WTC11 (cell line): ENCODE data around the gene FILIP1L. TPM values are rescaled to one million over a fixed set of nuclear protein-coding genes. Genes with fewer than 3 reads are reported as not detected.

Experiments used
- ATAC-seq: fragments of 200-7000 bp; cut with Tn5 transposase; 2 replicates; pipeline ENCODE4 v1.10.0; 2021; ENCODE audit warnings: mild to moderate bottlenecking, moderate library complexity
- CTCF ChIA-PET: fragments of 300-600 bp; sonication (Branson Sonifier 250); formaldehyde crosslinking; loops from one replicate; lab custom pipeline; 2021; ENCODE audit warnings: antibody characterized with exemption; lab: Charles Lee
- POLR2A ChIA-PET: fragments of 350-600 bp; sonication (Branson Sonifier 250); formaldehyde crosslinking; loops from one replicate; lab custom pipeline; 2021; ENCODE audit warnings: antibody characterized with exemption; lab: Charles Lee
- DNase-seq: peaks from one replicate; pipeline ENCODE4 v3.0.0; 2021; ENCODE audit warnings: low spot score
- H3K27ac Mint-ChIP-seq: 2 replicates; pipeline ENCODE4 v1.8.0; 2021; ENCODE audit warnings: mixed read lengths
- H3K27me3 Mint-ChIP-seq: 2 replicates; pipeline ENCODE4 v1.8.0; 2021; ENCODE audit warnings: low read depth, mild to moderate bottlenecking, moderate library complexity, mixed read lengths
- H3K36me3 Mint-ChIP-seq: 2 replicates; pipeline ENCODE4 v1.8.0; 2021; ENCODE audit warnings: mixed read lengths
- H3K4me1 Mint-ChIP-seq: 2 replicates; pipeline ENCODE4 v1.8.0; 2022; ENCODE audit warnings: mixed read lengths
- H3K4me3 Mint-ChIP-seq: 2 replicates; pipeline ENCODE4 v1.8.0; 2021; ENCODE audit warnings: mild to moderate bottlenecking, moderate library complexity, mixed read lengths
- H3K9me3 Mint-ChIP-seq: 2 replicates; pipeline ENCODE4 v1.8.0; 2021; ENCODE audit warnings: mixed read lengths
- ARID4B ChIP-seq: sonication (generic); formaldehyde crosslinking; IDR thresholded peaks from 2 replicates; pipeline ENCODE4 v1.8.0; 2023; ENCODE audit warnings: missing genetic modification reagents, mild to moderate bottlenecking, borderline replicate concordance
- ATF1 ChIP-seq: sonication (generic); formaldehyde crosslinking; IDR thresholded peaks from 2 replicates; pipeline ENCODE4 v1.8.1; 2023; ENCODE audit warnings: mild to moderate bottlenecking, moderate library complexity, missing genetic modification reagents
- ELF4 ChIP-seq: sonication (generic); formaldehyde crosslinking; IDR thresholded peaks from 2 replicates; pipeline ENCODE4 v1.8.1; 2022; ENCODE audit warnings: low read depth, mild to moderate bottlenecking, moderate library complexity, missing genetic modification reagents
- EMX1 ChIP-seq: fragments of 250-450 bp; sonication (Bioruptor Pico); IDR thresholded peaks from 2 replicates; pipeline ENCODE4 v1.8.0; 2021; ENCODE audit warnings: mild to moderate bottlenecking
- NFYB ChIP-seq: sonication (generic); formaldehyde crosslinking; conservative IDR thresholded peaks from 2 replicates; pipeline ENCODE4 v1.8.0; 2022; ENCODE audit warnings: low read depth, missing genetic modification reagents
- PREB ChIP-seq: sonication (generic); formaldehyde crosslinking; IDR thresholded peaks from 2 replicates; pipeline ENCODE4 v1.8.1; 2022; ENCODE audit warnings: mild to moderate bottlenecking, missing genetic modification reagents, moderate library complexity, borderline replicate concordance
- PRRX2 ChIP-seq: fragments of 250-450 bp; sonication (Bioruptor Pico); IDR thresholded peaks from 2 replicates; pipeline ENCODE4 v1.8.0; 2021; ENCODE audit warnings: mild to moderate bottlenecking
- STAT6 ChIP-seq: sonication (generic); formaldehyde crosslinking; conservative IDR thresholded peaks from 2 replicates; pipeline ENCODE4 v1.8.1; 2023; ENCODE audit warnings: mild to moderate bottlenecking, low read depth, missing genetic modification reagents, moderate library complexity
- USF1 ChIP-seq: sonication (generic); formaldehyde crosslinking; IDR thresholded peaks from 2 replicates; pipeline ENCODE4 v1.8.0; 2022; ENCODE audit warnings: mild to moderate bottlenecking, missing genetic modification reagents
- ZBTB43 ChIP-seq: sonication (generic); formaldehyde crosslinking; IDR thresholded peaks from 2 replicates; pipeline ENCODE4 v1.8.1; 2023; ENCODE audit warnings: mild to moderate bottlenecking, missing genetic modification reagents
- ZNF263 ChIP-seq: sonication (generic); formaldehyde crosslinking; IDR thresholded peaks from 2 replicates; pipeline ENCODE4 v1.8.1; 2022; ENCODE audit warnings: low read depth, mild to moderate bottlenecking, moderate library complexity, missing genetic modification reagents
- ZNF317 ChIP-seq: sonication (generic); formaldehyde crosslinking; IDR thresholded peaks from 2 replicates; pipeline ENCODE4 v1.8.1; 2023; ENCODE audit warnings: low read depth, mild to moderate bottlenecking, moderate library complexity, missing genetic modification reagents, borderline replicate concordance
- ZNF416 ChIP-seq: fragments of 250-450 bp; sonication (Bioruptor Pico); IDR thresholded peaks from 2 replicates; pipeline ENCODE4 v1.9.0; 2021; ENCODE audit warnings: mild to moderate bottlenecking, inconsistent platforms
- ZNF423 ChIP-seq: fragments of 250-450 bp; sonication (Bioruptor Pico); IDR thresholded peaks from 2 replicates; pipeline ENCODE4 v2.1.2; 2022; ENCODE audit warnings: mild to moderate bottlenecking, moderate library complexity
- total RNA-seq: library from RNA; stranded (reverse); gene quantifications from 3 replicates; pipeline ENCODE4 v1.2.3, GENCODE V29; 2021

The FILIP1L gene
- total RNA-seq, 1 experiment from 2014 or later: 0.17 TPM

GRCh38 chr3:99837715-99838114 lies 276.6 kb downstream of the FILIP1L start (continued):
- no peak for TF ChIP-seq STAT6 (CRISPR knock-in tag)

- H3K36me3 Mint-ChIP-seq: no peaks in the 10 kb centered on the region
- DNase-seq: no peak
- no peak overlapping the region for H3K27ac Mint-ChIP-seq
- ChIA-PET CTCF (interaction anchor here (1.8 kb wide), 1 partner anchor 417 kb away, joined by 6 read pairs; no protein-coding TSS in a partner anchor), POLR2A (no interaction called here)
- H3K4me1 Mint-ChIP-seq: peaks cover 2% of the 10 kb centered on the region; the same call in 1 of the 2 replicates
- TF ChIP-seq PRRX2 (CRISPR knock-in tag) (no peak), ZNF416 (no peak), USF1 (CRISPR knock-in tag) (no peak), ZNF317 (CRISPR knock-in tag) (no peak), ZBTB43 (CRISPR knock-in tag) (no peak), ZNF263 (no peak), ELF4 (no peak), NFYB (CRISPR knock-in tag) (no peak), EMX1 (CRISPR knock-in tag) (no peak), ATF1 (CRISPR knock-in tag) (no peak), ZNF423 (CRISPR knock-in tag) (no peak), ARID4B (CRISPR knock-in tag) (no peak), PREB (CRISPR knock-in tag) (no peak)
- H3K27me3 Mint-ChIP-seq: no peaks in the 10 kb centered on the region
- no peak for ATAC-seq
- H3K4me3 Mint-ChIP-seq: no peak overlapping the region
- H3K9me3 Mint-ChIP-seq: no peaks in the 10 kb centered on the region
Measured at GRCh38 chr3:99836681-99837080, 277.6 kb downstream of the FILIP1L start.
